Spleen (tissue), 7 donors: ENCODE data around the gene STON1.

Experiments used
- POLR2A ChIP-seq, 3 donors: fragments of 450-650 bp; IDR thresholded peaks; one replicate each; pipeline ENCODE4 v1.5.1; 2017; ENCODE audit warnings: antibody characterized with exemption in 3 of 3, mild to moderate bottlenecking in 1 of 3
- POLR2AphosphoS5 ChIP-seq, 3 donors: sonication (generic); formaldehyde crosslinking; IDR thresholded peaks; one replicate each; pipeline ENCODE4 v1.5.1; 2017; ENCODE audit warnings: antibody characterized with exemption in 3 of 3
- TF ChIP-seq, protein P1 (sequence below), 11 experiments: fragments of 200-600 bp in 7 of 11; fragments of 450-650 bp in 4 of 11; sonication (generic) in 4 of 11; IDR thresholded peaks in 8 of 11; conservative IDR thresholded peaks in 3 of 11; 1 replicate in 7 of 11; 2 replicates in 4 of 11; pipeline versions ENCODE4 v1.4.0 to v1.8.0; 2016 to 2021; ENCODE audit warnings: antibody characterized with exemption in 11 of 11, inconsistent platforms in 4 of 11, mild to moderate bottlenecking in 1 of 11
- donor health status: DM: no; HTN: no; CAD: no; lungs with moderate emphysema.
- donor health status: DM: no; HTN: no; CAD: no.
- donor health status: DM: no; HTN: no; CAD: no.

DNA sequence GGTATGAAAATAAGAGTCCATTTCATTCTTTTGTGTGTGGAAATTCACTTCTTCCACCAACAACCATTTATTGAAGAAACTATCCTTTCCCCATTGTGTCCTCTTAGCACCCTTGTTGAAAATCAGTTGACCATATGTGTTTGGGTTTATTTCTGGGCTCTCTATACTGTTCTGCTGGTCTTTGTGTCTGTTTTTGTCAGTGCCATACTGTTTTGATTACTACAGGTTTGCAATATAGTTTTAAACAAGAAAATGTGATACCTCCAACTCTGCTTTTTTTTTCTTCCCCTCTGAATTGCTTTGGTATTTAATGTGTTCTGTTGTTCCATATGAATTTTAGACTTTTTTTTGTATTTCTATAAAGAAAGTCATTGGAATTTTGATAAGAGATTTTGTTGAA is 96.1 kb downstream of the STON1 start:
- TF ChIP-seq, protein P1, sequence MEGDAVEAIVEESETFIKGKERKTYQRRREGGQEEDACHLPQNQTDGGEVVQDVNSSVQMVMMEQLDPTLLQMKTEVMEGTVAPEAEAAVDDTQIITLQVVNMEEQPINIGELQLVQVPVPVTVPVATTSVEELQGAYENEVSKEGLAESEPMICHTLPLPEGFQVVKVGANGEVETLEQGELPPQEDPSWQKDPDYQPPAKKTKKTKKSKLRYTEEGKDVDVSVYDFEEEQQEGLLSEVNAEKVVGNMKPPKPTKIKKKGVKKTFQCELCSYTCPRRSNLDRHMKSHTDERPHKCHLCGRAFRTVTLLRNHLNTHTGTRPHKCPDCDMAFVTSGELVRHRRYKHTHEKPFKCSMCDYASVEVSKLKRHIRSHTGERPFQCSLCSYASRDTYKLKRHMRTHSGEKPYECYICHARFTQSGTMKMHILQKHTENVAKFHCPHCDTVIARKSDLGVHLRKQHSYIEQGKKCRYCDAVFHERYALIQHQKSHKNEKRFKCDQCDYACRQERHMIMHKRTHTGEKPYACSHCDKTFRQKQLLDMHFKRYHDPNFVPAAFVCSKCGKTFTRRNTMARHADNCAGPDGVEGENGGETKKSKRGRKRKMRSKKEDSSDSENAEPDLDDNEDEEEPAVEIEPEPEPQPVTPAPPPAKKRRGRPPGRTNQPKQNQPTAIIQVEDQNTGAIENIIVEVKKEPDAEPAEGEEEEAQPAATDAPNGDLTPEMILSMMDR (IDR thresholded peaks at IDR 0.05 in 8 of 11, conservative IDR thresholded peaks at IDR 0.05 in 3 of 11) = no peak
- no peak for TF ChIP-seq POLR2AphosphoS5 (IDR thresholded peaks at IDR 0.05)
- no peak for TF ChIP-seq POLR2A (IDR thresholded peaks at IDR 0.05)
